NCI-H1092 treated with DMSO at 0.1 percent for 48 hours (cell line): Measurements from ENCODE around the gene HBM.
"Not testable (repeated sequence)": the region's sequence is repeated elsewhere in the genome, so short reads cannot be mapped to it uniquely, and the experiment has no call there.

ENCODE experiments used
- DNase-seq: peaks from one replicate; lab custom pipeline; 2025; lab: John Stamatoyannopoulos, UW

Gene HBM

GRCh38 chr16:146646-147045 is 19.1 kb upstream of the HBM start:
- no peak for DNase-seq

GRCh38 chr16:149024-149660 is 16.6 kb upstream of the HBM start:
- DNase-seq: no peak

GRCh38 chr16:152141-153128 is 13.3 kb upstream of the HBM start, which contains the start of gene HBZ:
HBZ (plus strand) TSS chr16:152644; CDS start chr16:152910, 266 bp downstream.
- DNase-seq: no peak

GRCh38 chr16:153129-153521 is 12.7 kb upstream of the HBM start:
- DNase-seq: not testable (repeated sequence)

GRCh38 chr16:153550-154216 is 12.1 kb upstream of the HBM start:
- not testable (repeated sequence) for DNase-seq

GRCh38 chr16:154217-155030 is 11.4 kb upstream of the HBM start:
- DNase-seq: peak; percentile 17

GRCh38 chr16:155031-155398 is 10.8 kb upstream of the HBM start:
- DNase-seq: no peak

- DNase-seq: no peak
These were observed 6.5 kb upstream of the HBM start for GRCh38 chr16:159136-159849.

GRCh38 chr16:160242-160641 is 5.5 kb upstream of the HBM start:
- DNase-seq: not testable (repeated sequence)

- no peak for DNase-seq
These were observed 5.0 kb upstream of the HBM start for GRCh38 chr16:160691-161190.

GRCh38 chr16:162271-162991 is 3.3 kb upstream of the HBM start:
- no peak for DNase-seq

GRCh38 chr16:163139-163538 is 2.6 kb upstream of the HBM start:
- DNase-seq: not testable (repeated sequence)

GRCh38 chr16:163696-164095 is 2.1 kb upstream of the HBM start:
- not testable (repeated sequence) for DNase-seq

GRCh38 chr16:164134-164823 is 1.5 kb upstream of the HBM start:
- not testable (repeated sequence) for DNase-seq

- no peak for DNase-seq
These were observed 795 bp upstream of the HBM start for GRCh38 chr16:164827-165538.

GRCh38 chr16:166375-167121 is 770 bp downstream of the HBM start:
- DNase-seq: no peak

- no peak for DNase-seq
These were observed 1.4 kb downstream of the HBM start for GRCh38 chr16:167122-167690.

GRCh38 chr16:168424-168823 is 2.6 kb downstream of the HBM start:
- DNase-seq: no peak
